Stimulated activated naive B cell treated with anti-CD40 and anti-IgM and Interleukin-4, amounts not matched to agents 10 μg/mL and 1 μg/mL and 100 μg/mL, for 72 hours (primary cell): ENCODE data around the gene USP15.

Experiments
- ATAC-seq, 2 donors: fragments of 150-1000 bp; cut with Tn5 transposase; replicated peaks; 2 replicates each; pipeline ENCODE4 v1.10.0; 2021; ENCODE audit warnings: moderate library complexity in 1 of 2
- DNase-seq: peaks from one replicate; pipeline ENCODE4 v3.0.0; 2021
- H3K27ac Mint-ChIP-seq: one replicate; pipeline ENCODE4 v1.8.0; 2022; ENCODE audit warnings: mild to moderate bottlenecking, mixed read lengths
- H3K27me3 Mint-ChIP-seq, 2 donors: one replicate each; pipeline ENCODE4 v1.8.0; 2022; ENCODE audit warnings: mixed read lengths in 2 of 2
- H3K36me3 Mint-ChIP-seq, 2 donors: one replicate each; pipeline ENCODE4 v1.8.0; 2022; ENCODE audit warnings: mixed read lengths in 2 of 2, mild to moderate bottlenecking in 1 of 2
- H3K4me1 Mint-ChIP-seq, 2 donors: one replicate each; pipeline ENCODE4 v1.8.0; 2022; ENCODE audit warnings: mixed read lengths in 2 of 2, mild to moderate bottlenecking in 1 of 2
- H3K4me3 Mint-ChIP-seq, 2 donors: one replicate each; pipeline ENCODE4 v1.8.0; 2022; ENCODE audit warnings: mild to moderate bottlenecking in 2 of 2, mixed read lengths in 2 of 2, moderate library complexity in 1 of 2
- H3K9me3 Mint-ChIP-seq, 2 donors: one replicate each; pipeline ENCODE4 v1.8.0; 2022; ENCODE audit warnings: mixed read lengths in 2 of 2, mild to moderate bottlenecking in 1 of 2

USP15 gene

GRCh38 chr12:62282057-62282774 is 22.0 kb downstream of the USP15 start:
- no peak for DNase-seq
- no peaks in the 10 kb centered on the region for H3K27me3 Mint-ChIP-seq
- H3K27ac Mint-ChIP-seq, result no peak overlapping the region
- peaks cover 8 to 14% of the 10 kb centered on the region in 2 donors for H3K9me3 Mint-ChIP-seq
- peaks cover 30 to 70% of the 10 kb centered on the region in 2 donors for H3K4me1 Mint-ChIP-seq
- H3K36me3 Mint-ChIP-seq, result peaks cover 25 to 38% of the 10 kb centered on the region in 2 donors
- peak in 1 of 2 donors; percentile 48 for ATAC-seq
- H3K4me3 Mint-ChIP-seq, result no peak overlapping the region

DNA sequence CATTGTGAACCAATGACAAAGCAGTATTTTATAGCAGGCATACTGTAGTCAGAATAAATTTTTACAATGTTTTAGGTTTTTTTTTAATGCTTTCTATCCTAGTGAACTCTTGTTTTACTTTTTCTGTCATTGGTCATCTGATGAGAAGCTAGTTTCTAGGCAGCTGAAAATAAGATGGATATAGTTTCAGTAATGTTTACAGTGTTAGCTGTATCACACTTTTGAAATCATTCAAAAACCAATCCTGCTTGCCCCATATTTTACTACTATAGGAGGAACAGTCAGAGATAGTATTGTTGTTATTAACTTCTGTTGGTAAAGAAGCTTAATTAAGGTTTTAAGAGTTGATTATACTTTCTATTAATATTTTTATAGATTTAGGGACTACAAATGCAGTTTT is 24.5 kb downstream of the USP15 start:
- Mint-ChIP-seq H3K4me1 (peaks cover 41 to 84% of the 10 kb centered on the region in 2 donors), H3K27me3 (no peaks in the 10 kb centered on the region), H3K4me3 (no peak overlapping the region), H3K36me3 (peaks cover 42 to 55% of the 10 kb centered on the region in 2 donors), H3K27ac (no peak overlapping the region), H3K9me3 (peaks cover 18 to 30% of the 10 kb centered on the region in 2 donors)
- DNase-seq (no peak), ATAC-seq (no peak)

DNA sequence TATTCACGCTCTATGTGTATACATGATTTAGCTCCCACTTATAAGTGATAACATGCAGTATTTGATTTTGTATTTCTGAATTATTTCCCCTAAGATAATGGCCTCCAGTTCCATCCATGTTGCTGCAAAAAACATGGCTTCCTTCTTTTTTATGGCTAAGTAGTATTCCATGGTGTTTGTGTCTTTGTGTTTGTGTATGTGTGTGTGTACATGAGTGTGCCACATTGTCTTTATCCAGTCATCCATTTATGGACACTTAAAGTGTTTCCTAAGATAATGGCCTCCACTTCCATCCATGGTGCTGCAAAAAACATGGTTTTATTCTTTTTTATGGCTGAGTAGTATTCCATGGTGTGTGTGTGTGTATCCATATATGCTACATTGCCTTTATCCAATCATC is 25.1 kb downstream of the USP15 start:
- Mint-ChIP-seq H3K36me3 (peaks cover 44 to 57% of the 10 kb centered on the region in 2 donors), H3K27ac (peak overlapping the region; percentile 37), H3K4me3 (no peak overlapping the region)

DNA sequence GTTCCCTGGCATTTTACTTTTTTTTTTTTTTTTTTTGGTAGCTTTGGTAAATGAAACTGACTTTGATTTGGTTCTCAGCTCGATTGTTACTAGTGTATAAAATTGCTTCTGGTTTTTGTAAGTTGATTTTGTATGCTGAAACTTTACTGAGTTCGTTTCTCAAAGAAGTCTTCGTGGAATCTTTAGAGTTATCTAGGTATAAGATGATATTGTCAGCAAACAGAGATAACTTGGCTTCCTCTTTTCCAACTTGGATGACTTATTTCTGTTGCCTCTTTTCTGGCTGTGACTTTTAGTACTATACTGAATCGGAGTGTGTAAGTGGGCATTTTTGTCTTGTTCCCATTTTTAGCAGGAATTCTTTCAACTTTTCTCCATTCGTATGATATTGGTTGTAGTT is 28.1 kb downstream of the USP15 start:
- Mint-ChIP-seq H3K27me3 (no peaks in the 10 kb centered on the region), H3K4me1 (peaks cover 49 to 88% of the 10 kb centered on the region in 2 donors), H3K9me3 (peaks cover 18 to 34% of the 10 kb centered on the region in 2 donors), H3K4me3 (no peak overlapping the region), H3K36me3 (peaks cover 49 to 67% of the 10 kb centered on the region in 2 donors), H3K27ac (no peak overlapping the region)
- ATAC-seq, result no peak
- no peak for DNase-seq

More for the DNA sequence above, 25.1 kb downstream of the USP15 start:
- Mint-ChIP-seq H3K4me1 (peaks cover 39 to 80% of the 10 kb centered on the region in 2 donors), H3K27me3 (no peaks in the 10 kb centered on the region), H3K9me3 (peaks cover 18 to 34% of the 10 kb centered on the region in 2 donors)
- DNase-seq (no peak), ATAC-seq (no peak)

GRCh38 chr12:62290846-62291245 is 30.6 kb downstream of the USP15 start:
- Mint-ChIP-seq H3K27ac (peak overlapping the region; percentile 37), H3K4me1 (peaks cover 47 to 82% of the 10 kb centered on the region in 2 donors), H3K4me3 (no peak overlapping the region), H3K36me3 (peaks cover 52 to 72% of the 10 kb centered on the region in 2 donors), H3K9me3 (peaks cover 15 to 28% of the 10 kb centered on the region in 2 donors), H3K27me3 (no peaks in the 10 kb centered on the region)
- ATAC-seq (no peak), DNase-seq (no peak)

DNA sequence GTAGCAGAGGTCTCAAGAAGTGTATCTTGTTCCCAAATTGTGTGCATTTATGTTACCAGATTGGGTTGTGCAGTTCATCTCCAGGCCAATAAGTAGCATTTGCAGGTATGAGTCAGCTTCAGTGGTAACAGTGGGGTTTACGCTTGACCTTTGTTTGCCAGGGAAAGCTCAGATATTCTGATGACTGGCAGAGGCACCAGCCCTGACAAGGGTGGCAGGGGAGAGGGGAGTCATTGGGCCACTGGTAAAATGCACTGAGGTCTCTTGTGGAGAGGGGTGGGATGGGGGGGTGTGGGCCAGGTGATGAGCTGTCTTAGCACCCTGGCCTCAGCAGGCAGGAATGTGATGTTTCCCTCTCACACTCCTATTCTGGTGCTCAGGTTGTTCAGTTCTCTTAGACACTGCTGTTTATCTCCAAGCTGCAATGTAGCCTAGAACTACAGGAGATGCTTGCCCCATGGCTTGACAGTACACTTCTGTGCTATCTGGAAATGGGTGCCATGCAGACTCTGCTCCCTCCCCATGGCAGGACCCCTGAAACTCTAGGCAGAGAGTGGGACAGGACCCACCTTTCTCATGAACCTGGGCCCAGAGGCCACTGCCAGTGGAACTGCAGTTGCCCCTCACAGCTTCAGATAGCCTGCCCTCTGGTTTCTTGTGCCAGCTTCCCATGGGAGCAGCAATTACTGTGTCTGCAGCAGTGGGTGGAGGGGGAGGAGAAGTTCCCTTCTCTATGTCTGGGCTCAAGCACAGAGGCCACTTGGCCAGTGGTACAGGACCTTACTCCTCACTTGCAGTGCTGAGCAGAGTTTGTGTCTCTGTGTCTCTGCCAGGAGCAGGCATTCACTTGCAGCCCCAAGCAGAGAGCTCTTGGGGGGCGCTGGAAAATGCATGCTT is 31.9 kb downstream of the USP15 start:
- Mint-ChIP-seq H3K27ac (peak overlapping the region; percentile 75), H3K36me3 (peaks cover 59 to 73% of the 10 kb centered on the region in 2 donors), H3K9me3 (peaks cover 16 to 28% of the 10 kb centered on the region in 2 donors), H3K27me3 (no peaks in the 10 kb centered on the region), H3K4me1 (peaks cover 52 to 82% of the 10 kb centered on the region in 2 donors), H3K4me3 (peak overlapping the region; percentile 36 to 51)
- ATAC-seq (peak; percentile 96 to 97), DNase-seq (peak; percentile 18)

- Mint-ChIP-seq H3K4me1 (peaks cover 49 to 78% of the 10 kb centered on the region in 2 donors), H3K9me3 (peaks cover 15 to 21% of the 10 kb centered on the region in 2 donors), H3K27me3 (no peaks in the 10 kb centered on the region), H3K36me3 (peaks cover 58 to 73% of the 10 kb centered on the region in 2 donors), H3K27ac (peak overlapping the region; percentile 76), H3K4me3 (peak overlapping the region; percentile 36 to 43)
- DNase-seq, result no peak
- peak; percentile 21 to 30 for ATAC-seq
Observed at GRCh38 chr12:62292761-62293344, 32.6 kb downstream of the USP15 start.

GRCh38 chr12:62294378-62294777 is 34.2 kb downstream of the USP15 start:
- no peaks in the 10 kb centered on the region for H3K27me3 Mint-ChIP-seq
- peaks cover 53 to 69% of the 10 kb centered on the region in 2 donors for H3K36me3 Mint-ChIP-seq
- DNase-seq, result no peak

DNA sequence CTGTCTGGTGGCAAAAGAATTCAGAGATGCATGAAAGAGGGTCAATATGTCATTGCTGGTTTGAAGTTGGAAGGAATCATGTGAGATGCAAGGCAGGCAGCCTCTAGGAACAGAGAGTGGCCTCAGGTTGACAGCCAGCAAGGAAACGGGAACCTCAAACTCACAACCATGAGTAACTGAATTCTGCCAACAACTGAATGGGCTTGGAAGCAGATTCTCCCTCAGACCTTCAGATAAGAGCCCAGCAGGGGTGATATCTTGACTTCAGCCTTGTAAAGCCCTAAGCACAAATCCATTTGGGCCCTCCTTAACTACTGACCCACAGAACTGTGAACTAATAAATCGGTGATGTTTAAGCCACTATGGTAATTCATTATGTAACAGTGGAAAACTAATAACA is 35.8 kb downstream of the USP15 start:
- Mint-ChIP-seq H3K36me3 (peaks cover 48 to 65% of the 10 kb centered on the region in 2 donors), H3K4me3 (no peak overlapping the region), H3K4me1 (peaks cover 46 to 70% of the 10 kb centered on the region in 2 donors), H3K9me3 (peaks cover 3 to 4% of the 10 kb centered on the region in 2 donors), H3K27me3 (no peaks in the 10 kb centered on the region), H3K27ac (peak overlapping the region; percentile 25)
- DNase-seq, result no peak
- ATAC-seq, result no peak

More at GRCh38 chr12:62294378-62294777, 34.2 kb downstream of the USP15 start:
- no peak for ATAC-seq
- Mint-ChIP-seq H3K4me3 (no peak overlapping the region), H3K9me3 (peaks cover 5 to 10% of the 10 kb centered on the region in 2 donors), H3K4me1 (peaks cover 41 to 71% of the 10 kb centered on the region in 2 donors), H3K27ac (no peak overlapping the region)

DNA sequence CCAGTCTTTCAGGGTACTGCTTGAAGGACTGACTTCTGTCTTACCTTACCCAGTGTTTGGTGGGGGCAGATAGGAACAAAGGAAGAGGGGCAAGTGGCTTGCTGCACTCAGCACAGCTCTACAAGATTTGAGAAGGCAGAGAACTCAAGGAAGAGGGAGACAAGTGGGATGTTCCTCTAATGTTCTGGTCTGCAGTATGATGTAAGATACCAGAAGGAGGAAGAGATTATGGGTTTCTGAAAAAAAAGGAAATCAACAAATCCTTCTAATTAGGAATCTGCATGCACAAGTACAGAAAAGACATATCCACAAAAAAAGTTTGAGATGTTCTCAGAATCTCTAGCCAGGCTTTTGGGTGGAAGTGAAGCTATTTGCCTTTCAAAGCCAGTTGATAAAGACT is 37.1 kb downstream of the USP15 start:
- ATAC-seq, result no peak
- Mint-ChIP-seq H3K27me3 (no peaks in the 10 kb centered on the region), H3K27ac (peak overlapping the region; percentile 38), H3K4me3 (no peak overlapping the region), H3K9me3 (peaks cover 3 to 4% of the 10 kb centered on the region in 2 donors), H3K36me3 (peaks cover 50 to 72% of the 10 kb centered on the region in 2 donors), H3K4me1 (peaks cover 40 to 69% of the 10 kb centered on the region in 2 donors)
- DNase-seq, result no peak

DNA sequence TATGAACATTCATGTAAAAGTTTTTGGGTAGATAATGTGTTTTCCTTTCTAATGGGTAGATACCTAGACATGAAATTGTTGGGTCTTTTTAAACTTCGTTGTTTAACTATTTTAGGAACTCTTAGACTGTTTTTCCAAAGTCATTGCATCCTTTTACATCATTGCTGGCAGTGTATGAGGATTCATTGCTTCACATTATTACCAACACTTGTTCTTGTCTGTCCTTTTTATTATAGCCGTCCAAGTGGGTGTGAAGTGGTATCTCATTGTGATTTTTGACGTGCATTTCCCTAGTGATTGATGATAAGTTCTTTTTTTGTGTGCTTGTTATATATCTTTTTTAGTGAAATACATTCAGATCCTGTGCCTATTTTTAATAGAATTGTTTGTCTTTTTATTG is 39.4 kb downstream of the USP15 start:
- Mint-ChIP-seq H3K4me1 (peaks cover 32 to 57% of the 10 kb centered on the region in 2 donors), H3K9me3 (peaks cover 6% of the 10 kb centered on the region in 2 donors), H3K27ac (no peak overlapping the region), H3K36me3 (peaks cover 57 to 71% of the 10 kb centered on the region in 2 donors), H3K4me3 (no peak overlapping the region), H3K27me3 (no peaks in the 10 kb centered on the region)
- DNase-seq, result no peak
- ATAC-seq, result no peak

GRCh38 chr12:62301080-62301798 is 41.0 kb downstream of the USP15 start:
- H3K36me3 Mint-ChIP-seq, result peaks cover 55 to 67% of the 10 kb centered on the region in 2 donors
- ATAC-seq (peak; percentile 65 to 72), DNase-seq (no peak)
- no peaks in the 10 kb centered on the region for H3K27me3 Mint-ChIP-seq
- peaks cover 8% of the 10 kb centered on the region in 2 donors for H3K9me3 Mint-ChIP-seq
- peaks cover 28 to 41% of the 10 kb centered on the region in 2 donors for H3K4me1 Mint-ChIP-seq
- H3K27ac Mint-ChIP-seq, result no peak overlapping the region
- H3K4me3 Mint-ChIP-seq, result peak overlapping the region in 1 of 2 donors; percentile 33

DNA sequence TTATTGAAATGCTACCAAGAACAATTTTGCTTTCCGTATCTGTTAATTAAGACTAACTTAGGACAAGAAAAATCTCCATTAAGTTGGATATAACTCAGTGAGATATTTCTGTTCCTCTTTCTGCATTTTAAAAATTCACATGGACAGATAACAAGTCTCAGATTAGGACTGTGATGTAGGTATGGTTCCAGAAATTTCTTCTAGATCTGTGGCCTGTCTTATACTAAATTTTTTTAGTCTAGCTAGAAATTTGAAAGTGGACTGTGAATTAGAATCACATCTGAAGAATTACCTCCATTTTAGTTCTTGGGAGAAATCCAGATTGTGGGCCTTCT is 41.6 kb downstream of the USP15 start:
- peak; percentile 31 to 36 for ATAC-seq
- H3K4me3 Mint-ChIP-seq, result peak overlapping the region in 1 of 2 donors; percentile 33
- H3K4me1 Mint-ChIP-seq, result peaks cover 22 to 35% of the 10 kb centered on the region in 2 donors
- peaks cover 8% of the 10 kb centered on the region in 2 donors for H3K9me3 Mint-ChIP-seq
- H3K36me3 Mint-ChIP-seq, result peaks cover 50 to 67% of the 10 kb centered on the region in 2 donors
- no peaks in the 10 kb centered on the region for H3K27me3 Mint-ChIP-seq
- no peak overlapping the region for H3K27ac Mint-ChIP-seq
- DNase-seq, result no peak
